Astrocyte of the spinal cord (primary cell): ENCODE measurements around the gene INPP5D.

Source experiments
- DNase-seq: peaks from one replicate; pipeline ENCODE4 v3.0.0; 2011; ENCODE audit warnings: low read depth, low spot score
- H3K4me3 ChIP-seq: 2 replicates; pipeline ENCODE4 v1.5.1; 2011; ENCODE audit warnings: low read depth, mild to moderate bottlenecking, low read length, moderate library complexity
- CTCF ChIP-seq: IDR thresholded peaks from 2 replicates; pipeline ENCODE4 v1.5.1; 2012; ENCODE audit warnings: low read depth, mild to moderate bottlenecking, low read length, inconsistent platforms
- in situ Hi-C: cut with HindIII; loops from 2 replicates; pipeline ENCODE4 v1.10.0; 2017; ENCODE audit warnings: low sequenced_read_pairs

Gene INPP5D

GRCh38 chr2:233114421-233114861 is 54.3 kb downstream of the INPP5D start:
- in situ Hi-C loops: no loop called here

GRCh38 chr2:233115121-233115520 is 55.0 kb downstream of the INPP5D start:
- TF ChIP-seq CTCF: no peak
- no peak for DNase-seq
- in situ Hi-C loops: no loop called here
- H3K4me3 ChIP-seq: no peak overlapping the region

More at GRCh38 chr2:233114421-233114861, 54.3 kb downstream of the INPP5D start:
- H3K4me3 ChIP-seq: no peak overlapping the region
- no peak for TF ChIP-seq CTCF
- DNase-seq: peak; percentile 70

GRCh38 chr2:233115741-233116140 is 55.6 kb downstream of the INPP5D start:
- H3K4me3 ChIP-seq: no peak overlapping the region
- DNase-seq: peak; percentile 22
- no peak for TF ChIP-seq CTCF
- in situ Hi-C loops: no loop called here

GRCh38 chr2:233116946-233117345 is 56.8 kb downstream of the INPP5D start:
- no peak overlapping the region for H3K4me3 ChIP-seq
- no peak for TF ChIP-seq CTCF
- in situ Hi-C loops: no loop called here
- DNase-seq: no peak

- TF ChIP-seq CTCF: no peak
- DNase-seq: no peak
- in situ Hi-C loops: no loop called here
- H3K4me3 ChIP-seq: no peak overlapping the region
Observed at GRCh38 chr2:233117351-233117750, 57.2 kb downstream of the INPP5D start.

GRCh38 chr2:233117811-233118647 is 57.9 kb downstream of the INPP5D start:
- in situ Hi-C loops: no loop called here
- no peak for DNase-seq
- H3K4me3 ChIP-seq: no peak overlapping the region
- TF ChIP-seq CTCF: no peak
